ENCODE measurements around the gene DNAJC13. TPM values are rescaled to one million over a fixed set of nuclear protein-coding genes. Genes with fewer than 3 reads are reported as not detected.
"Not testable (repeated sequence)": the region's sequence is repeated elsewhere in the genome, so short reads cannot be mapped to it uniquely, and the experiment has no call there.

Gene DNAJC13
- total and polyA plus RNA-seq, 2 donors (not counting 1 experiment from before 2014, with no cell fraction given): 9.7 to 51.1 TPM

DNA sequence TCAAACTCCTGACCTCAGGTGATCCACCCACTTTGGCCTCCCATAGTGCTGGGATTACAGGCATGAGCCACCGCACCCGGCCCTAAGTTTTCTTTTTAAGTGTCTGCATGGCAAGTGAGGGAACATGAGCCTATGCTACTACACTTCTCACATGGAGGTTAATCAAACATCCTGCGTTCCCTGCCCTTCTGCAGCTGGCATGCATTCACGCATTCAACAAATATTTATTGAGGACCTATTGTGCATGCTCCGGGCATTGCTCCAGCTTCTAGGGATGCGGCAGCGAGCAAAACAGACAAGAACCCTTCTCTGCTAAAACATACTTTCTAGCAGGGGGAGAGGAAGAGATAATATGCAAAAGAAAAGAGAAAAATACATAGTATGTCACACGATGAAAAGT, 137.1 kb downstream of the DNAJC13 start:
- WGBS (ENCODE audit: insufficient coverage): 100% methylated on average over 5 of the region's 8 CpGs
- Histone ChIP-seq H4K20me1 (ENCODE audit: control insufficient read depth, insufficient read depth, low read length, poor library complexity, severe bottlenecking) (no peaks in the 10 kb centered on the region), H3K27me3 (replicated peaks in 1 of 4; ENCODE audit: control extremely low read depth in 1 of 4, control insufficient read depth in 3 of 4, insufficient read depth in 4 of 4, low read length in 3 of 4) (no peaks in the 10 kb centered on the region), H3K4me3 (ENCODE audit: control extremely low read depth in 1 of 5, extremely low read depth in 1 of 5, insufficient read depth in 1 of 5, low read depth in 2 of 5, low read length in 4 of 5) (no peak overlapping the region), H3K27ac (ENCODE audit: low read length in 2 of 2) (no peak overlapping the region), H3K36me3 (replicated peaks in 1 of 2; ENCODE audit: control extremely low read depth in 1 of 2, control insufficient read depth in 1 of 2, extremely low read depth in 1 of 2, insufficient read depth in 2 of 2, low read length in 1 of 2) (peaks cover 0 to 2% of the 10 kb centered on the region in 2 experiments), H3K9ac (ENCODE audit: low read length) (no peak overlapping the region), H3K4me1 (ENCODE audit: control insufficient read depth in 2 of 2, insufficient read depth in 2 of 2, low read length in 2 of 2) (peaks cover 0 to 7% of the 10 kb centered on the region in 2 donors), H3K9me3 (ENCODE audit: control extremely low read depth in 1 of 3, control insufficient read depth in 2 of 3, insufficient read depth in 1 of 3, low read length in 2 of 3) (no peaks in the 10 kb centered on the region), H3K79me2 (ENCODE audit: control insufficient read depth, insufficient read depth, low read length) (no peaks in the 10 kb centered on the region), H3K4me2 (replicated peaks; ENCODE audit: low read depth, low read length, poor library complexity, severe bottlenecking) (no peak overlapping the region), H2AFZ (ENCODE audit: insufficient read depth, low read depth, low read length, poor library complexity, severe bottlenecking) (no peak overlapping the region)
- POLR2A ChIA-PET: no interaction called here
- H3K9me3 Mint-ChIP-seq (ENCODE audit: insufficient read depth): no peaks in the 10 kb centered on the region
- no peaks in the 10 kb centered on the region for H3K27me3 Mint-ChIP-seq
- ATAC-seq (ENCODE audit: low read depth) (no peak), DNase-seq (no peak)
- no peak overlapping the region for H3K27ac Mint-ChIP-seq
- CTCF ChIA-PET: no interaction called here
- intact Hi-C loops (cut with micrococcal nuclease): no loop called here
- TF ChIP-seq, protein P1, sequence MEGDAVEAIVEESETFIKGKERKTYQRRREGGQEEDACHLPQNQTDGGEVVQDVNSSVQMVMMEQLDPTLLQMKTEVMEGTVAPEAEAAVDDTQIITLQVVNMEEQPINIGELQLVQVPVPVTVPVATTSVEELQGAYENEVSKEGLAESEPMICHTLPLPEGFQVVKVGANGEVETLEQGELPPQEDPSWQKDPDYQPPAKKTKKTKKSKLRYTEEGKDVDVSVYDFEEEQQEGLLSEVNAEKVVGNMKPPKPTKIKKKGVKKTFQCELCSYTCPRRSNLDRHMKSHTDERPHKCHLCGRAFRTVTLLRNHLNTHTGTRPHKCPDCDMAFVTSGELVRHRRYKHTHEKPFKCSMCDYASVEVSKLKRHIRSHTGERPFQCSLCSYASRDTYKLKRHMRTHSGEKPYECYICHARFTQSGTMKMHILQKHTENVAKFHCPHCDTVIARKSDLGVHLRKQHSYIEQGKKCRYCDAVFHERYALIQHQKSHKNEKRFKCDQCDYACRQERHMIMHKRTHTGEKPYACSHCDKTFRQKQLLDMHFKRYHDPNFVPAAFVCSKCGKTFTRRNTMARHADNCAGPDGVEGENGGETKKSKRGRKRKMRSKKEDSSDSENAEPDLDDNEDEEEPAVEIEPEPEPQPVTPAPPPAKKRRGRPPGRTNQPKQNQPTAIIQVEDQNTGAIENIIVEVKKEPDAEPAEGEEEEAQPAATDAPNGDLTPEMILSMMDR (IDR thresholded peaks at IDR 0.05): no peak
- TF ChIP-seq EZH2 (IDR thresholded peaks at IDR 0.05; ENCODE audit: borderline replicate concordance, insufficient read depth, low read depth, low read length, poor library complexity, severe bottlenecking): no peak
- H3K4me3 Mint-ChIP-seq: no peak overlapping the region
- H3K4me1 Mint-ChIP-seq: peaks cover 8% of the 10 kb centered on the region

DNA sequence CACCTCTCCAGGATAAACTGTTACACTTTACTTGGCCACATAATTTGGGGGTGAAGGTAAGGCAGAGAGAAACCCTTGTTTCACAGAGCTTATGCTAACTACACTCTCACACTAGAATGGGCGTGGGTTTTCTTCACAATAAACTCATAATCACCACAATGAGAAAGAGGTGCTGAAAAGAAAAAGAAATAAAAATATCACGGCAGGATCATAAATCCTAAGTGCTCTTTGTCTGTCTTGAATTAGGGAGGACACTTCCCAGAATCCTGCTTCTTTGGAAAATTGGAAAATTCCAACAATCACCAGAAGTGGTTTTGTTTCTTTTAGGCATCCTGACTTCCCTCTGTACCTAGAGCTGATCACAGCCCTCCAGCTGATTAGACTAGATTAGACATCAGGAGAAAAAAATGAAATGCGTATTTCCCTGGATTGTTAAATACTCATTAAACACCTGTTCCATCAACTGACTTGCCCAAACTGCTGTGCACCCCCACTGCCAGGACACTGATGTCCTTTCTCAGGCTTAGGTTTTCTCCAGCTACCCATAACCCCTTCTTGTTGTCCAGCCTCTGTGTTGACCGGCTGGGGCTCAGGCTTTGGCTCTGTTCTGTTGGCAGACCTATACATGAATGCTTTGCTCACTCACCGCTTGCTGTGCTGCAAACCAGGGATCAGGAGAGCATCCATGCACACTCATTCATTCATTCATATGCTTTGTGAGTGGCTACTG, 138.2 kb downstream of the DNAJC13 start:
- no peak overlapping the region for H3K4me3 ChIP-seq (ENCODE audit: control extremely low read depth in 1 of 5, extremely low read depth in 1 of 5, insufficient read depth in 1 of 5, low read depth in 2 of 5, low read length in 4 of 5)
- no peak overlapping the region for H2AFZ ChIP-seq (ENCODE audit: insufficient read depth, low read depth, low read length, poor library complexity, severe bottlenecking)
- no peaks in the 10 kb centered on the region for H3K4me1 ChIP-seq (ENCODE audit: control insufficient read depth in 2 of 2, insufficient read depth in 2 of 2, low read length in 2 of 2)
- no peaks in the 10 kb centered on the region for H3K27me3 ChIP-seq (replicated peaks in 1 of 4; ENCODE audit: control extremely low read depth in 1 of 4, control insufficient read depth in 3 of 4, insufficient read depth in 4 of 4, low read length in 3 of 4)
- peaks cover under 1% of the 10 kb centered on the region for H3K4me1 Mint-ChIP-seq
- no peaks in the 10 kb centered on the region for H3K27me3 Mint-ChIP-seq
- ChIA-PET POLR2A (no interaction called here), CTCF (no interaction called here)
- intact Hi-C loops (cut with micrococcal nuclease): no loop called here
- H3K9me3 ChIP-seq (ENCODE audit: control extremely low read depth in 1 of 3, control insufficient read depth in 2 of 3, insufficient read depth in 1 of 3, low read length in 2 of 3): no peaks in the 10 kb centered on the region
- H4K20me1 ChIP-seq (ENCODE audit: control insufficient read depth, insufficient read depth, low read length, poor library complexity, severe bottlenecking): no peaks in the 10 kb centered on the region
- H3K9me3 Mint-ChIP-seq (ENCODE audit: insufficient read depth): no peaks in the 10 kb centered on the region
- H3K36me3 ChIP-seq (replicated peaks in 1 of 2; ENCODE audit: control extremely low read depth in 1 of 2, control insufficient read depth in 1 of 2, extremely low read depth in 1 of 2, insufficient read depth in 2 of 2, low read length in 1 of 2): peaks cover 2% of the 10 kb centered on the region in 2 experiments
- no peak overlapping the region for H3K27ac Mint-ChIP-seq
- H3K4me2 ChIP-seq (replicated peaks; ENCODE audit: low read depth, low read length, poor library complexity, severe bottlenecking): no peak overlapping the region
- no peak for ATAC-seq (ENCODE audit: low read depth)
- WGBS (ENCODE audit: insufficient coverage): 100% methylated on average over 2 of the region's 5 CpGs
- no peak overlapping the region for H3K4me3 Mint-ChIP-seq
- TF ChIP-seq EZH2 (IDR thresholded peaks at IDR 0.05; ENCODE audit: borderline replicate concordance, insufficient read depth, low read depth, low read length, poor library complexity, severe bottlenecking): no peak
- TF ChIP-seq, protein P1 (IDR thresholded peaks at IDR 0.05): no peak
- DNase-seq: no peak
- no peak overlapping the region for H3K9ac ChIP-seq (ENCODE audit: low read length)
- H3K79me2 ChIP-seq (ENCODE audit: control insufficient read depth, insufficient read depth, low read length): no peaks in the 10 kb centered on the region
- no peak overlapping the region for H3K27ac ChIP-seq (ENCODE audit: low read length in 2 of 2)

DNA sequence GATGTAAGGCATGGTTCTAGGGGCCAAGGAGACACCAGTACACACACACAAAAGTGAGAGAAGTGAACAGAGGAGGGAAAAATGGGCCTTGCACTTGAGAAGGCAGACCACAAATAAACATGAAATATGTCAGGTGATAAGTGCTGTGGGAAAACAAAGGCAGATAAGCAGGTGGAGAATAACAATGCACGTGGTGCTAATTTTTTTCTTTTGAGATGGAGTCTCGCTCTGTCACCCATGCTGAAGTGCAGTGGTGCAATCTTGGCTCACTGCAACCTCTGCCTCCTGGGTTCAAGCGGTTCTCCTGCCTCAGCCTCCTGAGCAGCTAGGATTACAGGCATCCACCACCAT, 138.7 kb downstream of the DNAJC13 start:
- DNase-seq; H3K4me1 ChIP-seq (ENCODE audit: control insufficient read depth in 2 of 2, insufficient read depth in 2 of 2, low read length in 2 of 2); H3K27ac Mint-ChIP-seq; H3K4me3 Mint-ChIP-seq; H3K36me3 ChIP-seq (replicated peaks in 1 of 2; ENCODE audit: control extremely low read depth in 1 of 2, control insufficient read depth in 1 of 2, extremely low read depth in 1 of 2, insufficient read depth in 2 of 2, low read length in 1 of 2); ATAC-seq (ENCODE audit: low read depth); H3K9ac ChIP-seq (ENCODE audit: low read length); H3K27me3 Mint-ChIP-seq; H4K20me1 ChIP-seq (ENCODE audit: control insufficient read depth, insufficient read depth, low read length, poor library complexity, severe bottlenecking); H3K4me2 ChIP-seq (replicated peaks; ENCODE audit: low read depth, low read length, poor library complexity, severe bottlenecking); H3K4me3 ChIP-seq (ENCODE audit: control extremely low read depth in 1 of 5, extremely low read depth in 1 of 5, insufficient read depth in 1 of 5, low read depth in 2 of 5, low read length in 4 of 5); H3K27ac ChIP-seq (ENCODE audit: low read length in 2 of 2); CTCF ChIA-PET; H3K4me1 Mint-ChIP-seq; POLR2A ChIA-PET; H3K27me3 ChIP-seq (replicated peaks in 1 of 4; ENCODE audit: control extremely low read depth in 1 of 4, control insufficient read depth in 3 of 4, insufficient read depth in 4 of 4, low read length in 3 of 4); H2AFZ ChIP-seq (ENCODE audit: insufficient read depth, low read depth, low read length, poor library complexity, severe bottlenecking); H3K9me3 ChIP-seq (ENCODE audit: control extremely low read depth in 1 of 3, control insufficient read depth in 2 of 3, insufficient read depth in 1 of 3, low read length in 2 of 3); H3K79me2 ChIP-seq (ENCODE audit: control insufficient read depth, insufficient read depth, low read length); intact Hi-C loops (cut with micrococcal nuclease); H3K9me3 Mint-ChIP-seq (ENCODE audit: insufficient read depth): not testable (repeated sequence)
- 100% methylated on average over 2 of the region's 3 CpGs for WGBS (ENCODE audit: insufficient coverage)
